CD1c-positive myeloid dendritic cell (primary cell): ENCODE data around the gene PGBD1.
"Not testable (repeated sequence)": the region's sequence is repeated elsewhere in the genome, so short reads cannot be mapped to it uniquely, and the experiment has no call there.

Source experiments
- DNase-seq: peaks from one replicate; pipeline ENCODE4 v3.0.0-alpha.2; 2016; ENCODE audit errors: extremely low spot score

PGBD1 gene

GRCh38 chr6:28267695-28268059, 13.7 kb upstream of the PGBD1 start:
- DNase-seq: no peak

GRCh38 chr6:28269492-28269891, 11.9 kb upstream of the PGBD1 start:
- no peak for DNase-seq

GRCh38 chr6:28274888-28275287, 6.5 kb upstream of the PGBD1 start:
- DNase-seq: no peak

- DNase-seq: no peak
Measured at GRCh38 chr6:28277746-28278145, 3.6 kb upstream of the PGBD1 start.

GRCh38 chr6:28280595-28281287, 631 bp upstream of the PGBD1 start:
- DNase-seq: no peak

- DNase-seq: no peak
Measured at GRCh38 chr6:28282926-28283325, 1.6 kb downstream of the PGBD1 start.

- DNase-seq: no peak
Measured at GRCh38 chr6:28291573-28291972, 10.2 kb downstream of the PGBD1 start.

- no peak for DNase-seq
Measured at GRCh38 chr6:28295326-28295725, 14.0 kb downstream of the PGBD1 start.

GRCh38 chr6:28296520-28297060, 15.2 kb downstream of the PGBD1 start:
- DNase-seq: no peak

- DNase-seq: no peak
Measured at GRCh38 chr6:28303570-28303969, 22.2 kb downstream of the PGBD1 start.

- not testable (repeated sequence) for DNase-seq
Measured at GRCh38 chr6:28306363-28306762, 25.0 kb downstream of the PGBD1 start.

GRCh38 chr6:28311139-28311823, 29.9 kb downstream of the PGBD1 start:
- DNase-seq: no peak

- DNase-seq: no peak
Measured at GRCh38 chr6:28312939-28313338, 31.6 kb downstream of the PGBD1 start.

- DNase-seq: no peak
Measured at GRCh38 chr6:28315628-28316027, 34.3 kb downstream of the PGBD1 start.

GRCh38 chr6:28317866-28318265, 36.5 kb downstream of the PGBD1 start:
- not testable (repeated sequence) for DNase-seq

GRCh38 chr6:28322661-28323060, 41.3 kb downstream of the PGBD1 start:
- no peak for DNase-seq

GRCh38 chr6:28323813-28324424, 42.5 kb downstream of the PGBD1 start:
- DNase-seq: no peak

GRCh38 chr6:28326371-28326948, 45.1 kb downstream of the PGBD1 start:
- DNase-seq: no peak

- no peak for DNase-seq
Measured at GRCh38 chr6:28330041-28330440, 48.7 kb downstream of the PGBD1 start.

GRCh38 chr6:28333047-28333446, 51.7 kb downstream of the PGBD1 start:
- DNase-seq: no peak

GRCh38 chr6:28333599-28334018, 52.2 kb downstream of the PGBD1 start:
- no peak for DNase-seq

- DNase-seq: no peak
Measured at GRCh38 chr6:28334286-28335039, 53.1 kb downstream of the PGBD1 start.
